Choroid plexus epithelial cell (primary cell): ENCODE results near the gene UAP1.
"Not testable (repeated sequence)": the region's sequence is repeated elsewhere in the genome, so short reads cannot be mapped to it uniquely, and the experiment has no call there.

Experiments
- DNase-seq: peaks from one replicate; pipeline ENCODE4 v3.0.0-alpha.2; 2010; ENCODE audit warnings: low read depth
- H3K4me3 ChIP-seq: 2 replicates; pipeline ENCODE4 v1.5.1; 2011; ENCODE audit warnings: low read depth, mild to moderate bottlenecking, control low read depth, low read length, moderate library complexity
- CTCF ChIP-seq: conservative IDR thresholded peaks from 2 replicates; pipeline ENCODE4 v1.5.1; 2011; ENCODE audit warnings: low read depth, mild to moderate bottlenecking, control low read depth, inconsistent platforms, low read length, moderate library complexity

UAP1 gene

GRCh38 chr1:162562470-162562828 is 927 bp downstream of the UAP1 start:
- TF ChIP-seq CTCF: no peak
- H3K4me3 ChIP-seq: peak overlapping the region; percentile 88

GRCh38 chr1:162564762-162565218 is 3.3 kb downstream of the UAP1 start:
- DNase-seq: peak; percentile 19
- H3K4me3 ChIP-seq: no peak overlapping the region
- TF ChIP-seq CTCF: no peak

More at GRCh38 chr1:162562470-162562828, 927 bp downstream of the UAP1 start:
- DNase-seq: peak; percentile 66

GRCh38 chr1:162565460-162565859 is 3.9 kb downstream of the UAP1 start:
- no peak overlapping the region for H3K4me3 ChIP-seq
- no peak for DNase-seq
- TF ChIP-seq CTCF: no peak

GRCh38 chr1:162566870-162567269 is 5.3 kb downstream of the UAP1 start:
- no peak for DNase-seq
- no peak for TF ChIP-seq CTCF
- no peak overlapping the region for H3K4me3 ChIP-seq

- no peak for DNase-seq
- no peak for TF ChIP-seq CTCF
- H3K4me3 ChIP-seq: no peak overlapping the region
Measured at GRCh38 chr1:162568802-162569201, 7.3 kb downstream of the UAP1 start.

- H3K4me3 ChIP-seq: no peak overlapping the region
- no peak for TF ChIP-seq CTCF
- no peak for DNase-seq
Measured at GRCh38 chr1:162570718-162571117, 9.2 kb downstream of the UAP1 start.

GRCh38 chr1:162571121-162571520 is 9.6 kb downstream of the UAP1 start:
- not testable (repeated sequence) for H3K4me3 ChIP-seq, DNase-seq

GRCh38 chr1:162571696-162572095 is 10.2 kb downstream of the UAP1 start:
- H3K4me3 ChIP-seq: no peak overlapping the region
- no peak for DNase-seq
- no peak for TF ChIP-seq CTCF
